Glutamatergic neuron (in vitro differentiated cells): ENCODE measurements around the gene SRRT. TPM values are rescaled to one million over a fixed set of nuclear protein-coding genes. Genes with fewer than 3 reads are reported as not detected.
"Not testable (repeated sequence)": the region's sequence is repeated elsewhere in the genome, so short reads cannot be mapped to it uniquely, and the experiment has no call there.

Source experiments
- DNase-seq: peaks from one replicate; pipeline ENCODE4 v3.0.0; 2022
- H3K27ac Mint-ChIP-seq: one replicate; pipeline ENCODE4 v1.8.0; 2020; ENCODE audit warnings: mild to moderate bottlenecking, mixed read lengths, inconsistent platforms; ENCODE audit not compliant: unreplicated experiment
- H3K27me3 Mint-ChIP-seq: one replicate; pipeline ENCODE4 v1.8.0; 2020; ENCODE audit warnings: mild to moderate bottlenecking, moderate library complexity, mixed read lengths, inconsistent platforms; ENCODE audit not compliant: unreplicated experiment
- H3K36me3 Mint-ChIP-seq: one replicate; pipeline ENCODE4 v1.8.0; 2020; ENCODE audit warnings: mild to moderate bottlenecking, mixed read lengths, inconsistent platforms; ENCODE audit not compliant: unreplicated experiment
- H3K4me1 Mint-ChIP-seq: one replicate; pipeline ENCODE4 v1.8.0; 2020; ENCODE audit warnings: mild to moderate bottlenecking, low read depth, mixed read lengths, inconsistent platforms; ENCODE audit not compliant: unreplicated experiment
- H3K4me3 Mint-ChIP-seq: one replicate; pipeline ENCODE4 v1.8.0; 2020; ENCODE audit warnings: mild to moderate bottlenecking, mixed read lengths, inconsistent platforms; ENCODE audit not compliant: unreplicated experiment
- H3K9me3 Mint-ChIP-seq: one replicate; pipeline ENCODE4 v1.8.0; 2020; ENCODE audit warnings: mild to moderate bottlenecking, moderate library complexity, mixed read lengths, inconsistent platforms; ENCODE audit not compliant: unreplicated experiment
- CTCF ChIP-seq: fragments of 200-600 bp; sonication (generic); IDR thresholded peaks from one replicate; pipeline ENCODE4 v1.5.0; 2021; ENCODE audit not compliant: partially characterized antibody, unreplicated experiment
- total RNA-seq: library from RNA; stranded (reverse); fragmentation: NEBNext Ultra II Directional; extraction: Animal tissue kit (Norgen Biotek cat#: 25700); gene quantifications from one replicate; pipeline ENCODE4 v1.2.1, GENCODE V29; 2021; ENCODE audit not compliant: unreplicated experiment

SRRT gene
- total RNA-seq, 1 donor from 2014 or later = 213 TPM

- Mint-ChIP-seq H3K4me3 (no peak overlapping the region), H3K27me3 (peaks cover 4% of the 10 kb centered on the region), H3K9me3 (peaks cover 6% of the 10 kb centered on the region), H3K4me1 (peaks cover 11% of the 10 kb centered on the region), H3K36me3 (no peaks in the 10 kb centered on the region), H3K27ac (no peak overlapping the region)
- DNase-seq = no peak
- no peak for TF ChIP-seq CTCF
Measured at GRCh38 chr7:100840470-100841100, 34.3 kb upstream of the SRRT start.

- H3K4me1 Mint-ChIP-seq = peaks cover 3% of the 10 kb centered on the region
- no peak overlapping the region for H3K27ac Mint-ChIP-seq
Measured at GRCh38 chr7:100847360-100847759, 27.5 kb upstream of the SRRT start.

GRCh38 chr7:100852048-100852872, 22.6 kb upstream of the SRRT start, which contains the start of gene SLC12A9:
SLC12A9 (plus strand) TSS chr7:100852713; CDS start chr7:100854198, 1,485 bp downstream.
- Mint-ChIP-seq H3K27ac (peak within 1 kb of the TSS; percentile 28), H3K36me3 (no peaks in the 10 kb centered on the region), H3K4me3 (peak within 1 kb of the TSS; percentile 92), H3K9me3 (peaks cover 1% of the 10 kb centered on the region), H3K27me3 (peaks cover 4% of the 10 kb centered on the region), H3K4me1 (no peaks in the 10 kb centered on the region)
- DNase-seq = peak; percentile 90
- peak; percentile 81 for TF ChIP-seq CTCF

More at GRCh38 chr7:100847360-100847759, 27.5 kb upstream of the SRRT start:
- TF ChIP-seq CTCF = no peak
- peaks cover 1% of the 10 kb centered on the region for H3K9me3 Mint-ChIP-seq
- no peak overlapping the region for H3K4me3 Mint-ChIP-seq
- H3K36me3 Mint-ChIP-seq = no peaks in the 10 kb centered on the region
- peaks cover 2% of the 10 kb centered on the region for H3K27me3 Mint-ChIP-seq
- DNase-seq = no peak

- TF ChIP-seq CTCF = no peak
- peaks cover 4% of the 10 kb centered on the region for H3K27me3 Mint-ChIP-seq
- no peaks in the 10 kb centered on the region for H3K36me3 Mint-ChIP-seq
- H3K4me3 Mint-ChIP-seq = no peak overlapping the region
- peaks cover 1% of the 10 kb centered on the region for H3K9me3 Mint-ChIP-seq
- DNase-seq = no peak
- no peak overlapping the region for H3K27ac Mint-ChIP-seq
- no peaks in the 10 kb centered on the region for H3K4me1 Mint-ChIP-seq
Measured at GRCh38 chr7:100854146-100854895, 20.6 kb upstream of the SRRT start.

GRCh38 chr7:100854899-100855298, 20.0 kb upstream of the SRRT start:
- DNase-seq, H3K4me3 Mint-ChIP-seq, H3K9me3 Mint-ChIP-seq, H3K27ac Mint-ChIP-seq, H3K36me3 Mint-ChIP-seq, H3K27me3 Mint-ChIP-seq, H3K4me1 Mint-ChIP-seq: not testable (repeated sequence)
